C4-2B (cell line): ENCODE results near the gene GRPEL2.

Experiments
- CTCF ChIP-seq: fragments of 450-650 bp; conservative IDR thresholded peaks from 2 replicates; pipeline ENCODE4 v1.5.1; 2017; ENCODE audit warnings: mild to moderate bottlenecking
- ZFX ChIP-seq: fragments of 450-650 bp; IDR thresholded peaks from 2 replicates; pipeline ENCODE4 v1.6.1; 2017

GRCh38 chr5:149380466-149381121, 35.3 kb downstream of the GRPEL2 start:
- TF ChIP-seq CTCF, result no peak
- no peak for TF ChIP-seq ZFX
